Loucy (cell line): ENCODE measurements around the gene SUGP2.

Experiments
- EZH2phosphoT487 ChIP-seq: fragments of 200-600 bp; IDR thresholded peaks from 2 replicates; pipeline ENCODE4 v1.6.1; 2018; ENCODE audit warnings: antibody characterized with exemption, mild to moderate bottlenecking, moderate library complexity, borderline replicate concordance
- TF ChIP-seq, protein P1 (sequence below): fragments of 200-600 bp; sonication (generic); conservative IDR thresholded peaks from 2 replicates; pipeline ENCODE4 v1.5.1; 2014; ENCODE audit warnings: mild to moderate bottlenecking, antibody characterized with exemption, low read length

- TF ChIP-seq EZH2phosphoT487 = no peak
- TF ChIP-seq, protein P1, sequence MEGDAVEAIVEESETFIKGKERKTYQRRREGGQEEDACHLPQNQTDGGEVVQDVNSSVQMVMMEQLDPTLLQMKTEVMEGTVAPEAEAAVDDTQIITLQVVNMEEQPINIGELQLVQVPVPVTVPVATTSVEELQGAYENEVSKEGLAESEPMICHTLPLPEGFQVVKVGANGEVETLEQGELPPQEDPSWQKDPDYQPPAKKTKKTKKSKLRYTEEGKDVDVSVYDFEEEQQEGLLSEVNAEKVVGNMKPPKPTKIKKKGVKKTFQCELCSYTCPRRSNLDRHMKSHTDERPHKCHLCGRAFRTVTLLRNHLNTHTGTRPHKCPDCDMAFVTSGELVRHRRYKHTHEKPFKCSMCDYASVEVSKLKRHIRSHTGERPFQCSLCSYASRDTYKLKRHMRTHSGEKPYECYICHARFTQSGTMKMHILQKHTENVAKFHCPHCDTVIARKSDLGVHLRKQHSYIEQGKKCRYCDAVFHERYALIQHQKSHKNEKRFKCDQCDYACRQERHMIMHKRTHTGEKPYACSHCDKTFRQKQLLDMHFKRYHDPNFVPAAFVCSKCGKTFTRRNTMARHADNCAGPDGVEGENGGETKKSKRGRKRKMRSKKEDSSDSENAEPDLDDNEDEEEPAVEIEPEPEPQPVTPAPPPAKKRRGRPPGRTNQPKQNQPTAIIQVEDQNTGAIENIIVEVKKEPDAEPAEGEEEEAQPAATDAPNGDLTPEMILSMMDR = no peak
Observed at GRCh38 chr19:18998276-18998675, 35.0 kb downstream of the SUGP2 start.
